Keratinocyte (primary cell): ENCODE data around the gene GAD2. TPM values are rescaled to one million over a fixed set of nuclear protein-coding genes. Genes with fewer than 3 reads are reported as not detected.

Experiments used
- DNase-seq: peaks from one replicate; pipeline ENCODE4 v3.0.0-alpha.2; 2011; ENCODE audit warnings: low read depth, missing footprints, low spot score
- FAIRE-seq: peaks from 2 replicates; lab custom pipeline; 2011; peaks lifted over from hg19 to GRCh38; lab: Jason Lieb, UNC
- H2AFZ ChIP-seq: 2 replicates; pipeline ENCODE4 v1.6.0; 2012; ENCODE audit warnings: low read length, control low read depth, inconsistent platforms; ENCODE audit not compliant: control insufficient read depth
- H3K27ac ChIP-seq: 2 replicates; pipeline ENCODE4 v1.5.1; 2011; ENCODE audit warnings: low read length; ENCODE audit not compliant: control insufficient read depth, insufficient read depth
- H3K27me3 ChIP-seq: 3 replicates; pipeline ENCODE4 v1.6.0; 2011; ENCODE audit warnings: low read length; ENCODE audit not compliant: control insufficient read depth, insufficient read depth; ENCODE audit errors: extremely low read depth
- H3K36me3 ChIP-seq, 2 experiments: 2 replicates in 1 of 2; 3 replicates in 1 of 2; pipeline ENCODE4 v1.5.1; 2011; ENCODE audit warnings: low read length in 2 of 2, mild to moderate bottlenecking in 1 of 2; ENCODE audit not compliant: control insufficient read depth in 2 of 2, insufficient read depth in 2 of 2; ENCODE audit errors: extremely low read depth in 1 of 2
- H3K4me1 ChIP-seq: 3 replicates; pipeline ENCODE4 v1.5.1; 2011; ENCODE audit warnings: low read length; ENCODE audit not compliant: control insufficient read depth, insufficient read depth; ENCODE audit errors: extremely low read depth
- H3K4me2 ChIP-seq: 3 replicates; pipeline ENCODE4 v1.6.0; 2011; ENCODE audit warnings: low read depth, low read length; ENCODE audit not compliant: control insufficient read depth, insufficient read depth; ENCODE audit errors: extremely low read depth
- H3K4me3 ChIP-seq, 3 experiments: fragments of 200-600 bp in 1 of 3; sonication (generic) in 1 of 3; 2 replicates in 2 of 3; 3 replicates in 1 of 3; pipeline ENCODE4 v1.5.1; 2011 to 2016; ENCODE audit warnings: low read length in 3 of 3, mild to moderate bottlenecking in 3 of 3, control low read depth in 2 of 3, inconsistent platforms in 1 of 3, low read depth in 1 of 3, mixed read lengths in 1 of 3, mixed run types in 1 of 3, moderate library complexity in 1 of 3; ENCODE audit not compliant: control insufficient read depth in 2 of 3, insufficient read depth in 2 of 3; ENCODE audit errors: extremely low read depth in 1 of 3
- H3K79me2 ChIP-seq: 2 replicates; pipeline ENCODE4 v1.6.0; 2012; ENCODE audit warnings: low read length; ENCODE audit not compliant: control insufficient read depth, insufficient read depth
- H3K9ac ChIP-seq: 3 replicates; pipeline ENCODE4 v1.6.0; 2011; ENCODE audit warnings: low read length; ENCODE audit not compliant: control insufficient read depth, insufficient read depth; ENCODE audit errors: extremely low read depth
- H3K9me1 ChIP-seq: 3 replicates; pipeline ENCODE4 v1.6.0; 2011; ENCODE audit warnings: low read length; ENCODE audit not compliant: control insufficient read depth, insufficient read depth; ENCODE audit errors: extremely low read depth
- H3K9me3 ChIP-seq: 2 replicates; pipeline ENCODE4 v1.5.1; 2012; ENCODE audit warnings: low read depth, low read length; ENCODE audit not compliant: control insufficient read depth
- H4K20me1 ChIP-seq: 3 replicates; pipeline ENCODE4 v1.6.0; 2011; ENCODE audit warnings: low read length; ENCODE audit not compliant: control insufficient read depth, insufficient read depth; ENCODE audit errors: extremely low read depth
- EZH2 ChIP-seq: IDR thresholded peaks from one replicate; pipeline ENCODE4 v1.6.1; 2012; ENCODE audit warnings: inconsistent platforms, mild to moderate bottlenecking, low read length, moderate library complexity
- dilution Hi-C: fragments of 300-500 bp; cut with MboI; formaldehyde crosslinking; loops from one replicate; pipeline ENCODE4 v1.7.0; 2020; ENCODE audit warnings: low sequenced_read_pairs; ENCODE audit not compliant: extremely low pct_ligation_motif_present
- polyA plus RNA-seq, 5 experiments: library from polyadenylated mRNA; depleted of rRNA in 3 of 5; stranded (reverse) in 3 of 5; stranded (forward) in 1 of 5; unstranded in 1 of 5; fragments of >200 nt; gene quantifications; 1 replicate in 1 of 5; 2 replicates in 3 of 5; 3 replicates in 1 of 5; pipeline versions ENCODE4 v1.2.1 to v1.2.3, GENCODE V29; 2011 to 2012; ENCODE audit warnings: missing spikeins in 2 of 5, low read depth in 1 of 5, low replicate concordance in 1 of 5
- TF ChIP-seq, protein P1 (sequence below), 3 experiments: IDR thresholded peaks in 1 of 3; conservative IDR thresholded peaks in 1 of 3; optimal IDR thresholded peaks in 1 of 3; 2 replicates in 2 of 3; 3 replicates in 1 of 3; pipeline versions ENCODE3 to v1.5.1; 2011; ENCODE audit warnings: low read length in 3 of 3, mild to moderate bottlenecking in 3 of 3, moderate library complexity in 2 of 3, control low read depth in 1 of 3, inconsistent platforms in 1 of 3; ENCODE audit not compliant: insufficient read depth in 2 of 3; ENCODE audit errors: extremely low read depth in 1 of 3

Gene GAD2
- polyA plus RNA-seq, 1 donor (not counting 4 experiments of a cell fraction or from before 2014, with no cell fraction given): not detected

- Histone ChIP-seq H3K9me1 (no peaks in the 10 kb centered on the region), H3K36me3 (no peaks in the 10 kb centered on the region), H2AFZ (no peak overlapping the region), H3K4me1 (no peaks in the 10 kb centered on the region), H3K79me2 (no peaks in the 10 kb centered on the region), H3K27me3 (no peaks in the 10 kb centered on the region), H3K4me2 (no peak overlapping the region), H3K9me3 (no peaks in the 10 kb centered on the region), H4K20me1 (no peaks in the 10 kb centered on the region), H3K27ac (no peak overlapping the region), H3K9ac (no peak overlapping the region), H3K4me3 (no peak overlapping the region)
- DNase-seq: no peak
- no peak for TF ChIP-seq EZH2
- TF ChIP-seq, protein P1, sequence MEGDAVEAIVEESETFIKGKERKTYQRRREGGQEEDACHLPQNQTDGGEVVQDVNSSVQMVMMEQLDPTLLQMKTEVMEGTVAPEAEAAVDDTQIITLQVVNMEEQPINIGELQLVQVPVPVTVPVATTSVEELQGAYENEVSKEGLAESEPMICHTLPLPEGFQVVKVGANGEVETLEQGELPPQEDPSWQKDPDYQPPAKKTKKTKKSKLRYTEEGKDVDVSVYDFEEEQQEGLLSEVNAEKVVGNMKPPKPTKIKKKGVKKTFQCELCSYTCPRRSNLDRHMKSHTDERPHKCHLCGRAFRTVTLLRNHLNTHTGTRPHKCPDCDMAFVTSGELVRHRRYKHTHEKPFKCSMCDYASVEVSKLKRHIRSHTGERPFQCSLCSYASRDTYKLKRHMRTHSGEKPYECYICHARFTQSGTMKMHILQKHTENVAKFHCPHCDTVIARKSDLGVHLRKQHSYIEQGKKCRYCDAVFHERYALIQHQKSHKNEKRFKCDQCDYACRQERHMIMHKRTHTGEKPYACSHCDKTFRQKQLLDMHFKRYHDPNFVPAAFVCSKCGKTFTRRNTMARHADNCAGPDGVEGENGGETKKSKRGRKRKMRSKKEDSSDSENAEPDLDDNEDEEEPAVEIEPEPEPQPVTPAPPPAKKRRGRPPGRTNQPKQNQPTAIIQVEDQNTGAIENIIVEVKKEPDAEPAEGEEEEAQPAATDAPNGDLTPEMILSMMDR (optimal IDR thresholded peaks at IDR 0.05 in 1 of 3, IDR thresholded peaks at IDR 0.05 in 1 of 3, conservative IDR thresholded peaks at IDR 0.05 in 1 of 3; ENCODE audit: extremely low read depth in 1 of 3, insufficient read depth in 2 of 3, low read length in 3 of 3): no peak
- FAIRE-seq: no peak
- dilution Hi-C loops: no loop called here
These were observed 102.1 kb downstream of the GAD2 start for GRCh38 chr10:26318672-26319071.

- no peak for DNase-seq
- no peaks in the 10 kb centered on the region for H3K27me3 ChIP-seq
- no peak overlapping the region for H3K4me2 ChIP-seq
- no peak overlapping the region for H3K27ac ChIP-seq
- no peak overlapping the region for H3K9ac ChIP-seq
- no peak for FAIRE-seq
- dilution Hi-C loops: no loop called here
- H3K9me1 ChIP-seq: no peaks in the 10 kb centered on the region
- no peaks in the 10 kb centered on the region for H4K20me1 ChIP-seq
- no peaks in the 10 kb centered on the region for H3K36me3 ChIP-seq
- no peaks in the 10 kb centered on the region for H3K79me2 ChIP-seq
- no peak overlapping the region for H2AFZ ChIP-seq
- no peak for TF ChIP-seq EZH2
- TF ChIP-seq, protein P1 (optimal IDR thresholded peaks at IDR 0.05 in 1 of 3, IDR thresholded peaks at IDR 0.05 in 1 of 3, conservative IDR thresholded peaks at IDR 0.05 in 1 of 3; ENCODE audit: extremely low read depth in 1 of 3, insufficient read depth in 2 of 3, low read length in 3 of 3): no peak
- no peaks in the 10 kb centered on the region for H3K4me1 ChIP-seq
- no peak overlapping the region for H3K4me3 ChIP-seq
- no peaks in the 10 kb centered on the region for H3K9me3 ChIP-seq
These were observed 106.6 kb downstream of the GAD2 start for GRCh38 chr10:26323219-26323618.
